HFFc6 (cell line): Measurements from ENCODE around the gene TOP1. TPM values are rescaled to one million over a fixed set of nuclear protein-coding genes. Genes with fewer than 3 reads are reported as not detected.

ENCODE experiments used
- DNase-seq: peaks from one replicate; pipeline ENCODE4 v3.0.0-alpha.2; 2018
- H3K27ac Mint-ChIP-seq: 2 replicates; pipeline ENCODE4 v1.8.0; 2020; ENCODE audit warnings: mild to moderate bottlenecking, mixed read lengths
- H3K27me3 Mint-ChIP-seq: 2 replicates; pipeline ENCODE4 v1.8.0; 2021; ENCODE audit warnings: mild to moderate bottlenecking, moderate library complexity, mixed read lengths; ENCODE audit not compliant: insufficient read depth
- H3K36me3 Mint-ChIP-seq: 2 replicates; pipeline ENCODE4 v1.8.0; 2021; ENCODE audit warnings: low read depth, mixed read lengths
- H3K4me1 Mint-ChIP-seq: 2 replicates; pipeline ENCODE4 v1.8.0; 2020; ENCODE audit warnings: low read depth, mixed read lengths
- H3K4me3 Mint-ChIP-seq: 2 replicates; pipeline ENCODE4 v1.8.0; 2020; ENCODE audit warnings: mild to moderate bottlenecking, moderate library complexity, mixed read lengths
- H3K9me3 Mint-ChIP-seq: 2 replicates; pipeline ENCODE4 v1.8.0; 2020; ENCODE audit warnings: mild to moderate bottlenecking, mixed read lengths
- CTCF ChIP-seq: fragments of 200-600 bp; sonication (generic); IDR thresholded peaks from 2 replicates; pipeline ENCODE4 v1.5.0; 2021; ENCODE audit warnings: antibody characterized with exemption, mild to moderate bottlenecking
- total RNA-seq, 6 experiments: library from RNA; stranded (reverse); fragmentation: NEBNext Ultra II Directional; extraction: Animal tissue kit (Norgen Biotek cat#: 25700); gene quantifications; 2 replicates in 1 of 6; 3 replicates in 5 of 6; pipeline ENCODE4 v1.2.3, GENCODE V29; 2021

The TOP1 gene
- total RNA-seq, 6 experiments from 2014 or later: 62.1 to 77.0 (median 73.0) TPM

GRCh38 chr20:41151134-41151869, 122.7 kb downstream of the TOP1 start:
- no peak for DNase-seq
- H3K4me3 Mint-ChIP-seq: no peak overlapping the region
- no peak for TF ChIP-seq CTCF
- no peak overlapping the region for H3K27ac Mint-ChIP-seq
- H3K36me3 Mint-ChIP-seq: no peaks in the 10 kb centered on the region
- H3K27me3 Mint-ChIP-seq: peaks cover 4% of the 10 kb centered on the region
- H3K4me1 Mint-ChIP-seq: peaks cover 67% of the 10 kb centered on the region
- H3K9me3 Mint-ChIP-seq: no peaks in the 10 kb centered on the region

- Mint-ChIP-seq H3K4me3 (no peak overlapping the region), H3K27ac (no peak overlapping the region), H3K27me3 (no peaks in the 10 kb centered on the region; the same call in none of the 2 replicates), H3K9me3 (no peaks in the 10 kb centered on the region), H3K4me1 (peaks cover 67% of the 10 kb centered on the region), H3K36me3 (no peaks in the 10 kb centered on the region)
- TF ChIP-seq CTCF: no peak
- DNase-seq: no peak
Measured at GRCh38 chr20:41152108-41152757, 123.6 kb downstream of the TOP1 start.

GRCh38 chr20:41154436-41155176, 126.0 kb downstream of the TOP1 start:
- H3K36me3 Mint-ChIP-seq: no peaks in the 10 kb centered on the region
- no peaks in the 10 kb centered on the region for H3K9me3 Mint-ChIP-seq
- no peak for TF ChIP-seq CTCF
- H3K4me3 Mint-ChIP-seq: no peak overlapping the region
- H3K27me3 Mint-ChIP-seq: no peaks in the 10 kb centered on the region; the same call in none of the 2 replicates
- H3K27ac Mint-ChIP-seq: no peak overlapping the region
- peaks cover 65% of the 10 kb centered on the region for H3K4me1 Mint-ChIP-seq
- DNase-seq: no peak

GRCh38 chr20:41155261-41155660, 126.6 kb downstream of the TOP1 start:
- H3K27me3 Mint-ChIP-seq: no peaks in the 10 kb centered on the region; the same call in none of the 2 replicates
- no peaks in the 10 kb centered on the region; the same call in 1 of the 2 replicates for H3K36me3 Mint-ChIP-seq
- no peak overlapping the region for H3K27ac Mint-ChIP-seq
- H3K4me3 Mint-ChIP-seq: no peak overlapping the region
- H3K9me3 Mint-ChIP-seq: no peaks in the 10 kb centered on the region
- peaks cover 62% of the 10 kb centered on the region for H3K4me1 Mint-ChIP-seq
- no peak for TF ChIP-seq CTCF
- no peak for DNase-seq

- TF ChIP-seq CTCF: no peak
- H3K27ac Mint-ChIP-seq: no peak overlapping the region
- no peaks in the 10 kb centered on the region; the same call in none of the 2 replicates for H3K27me3 Mint-ChIP-seq
- peaks cover 37% of the 10 kb centered on the region for H3K4me1 Mint-ChIP-seq
- H3K9me3 Mint-ChIP-seq: no peaks in the 10 kb centered on the region
- DNase-seq: no peak
- no peak overlapping the region for H3K4me3 Mint-ChIP-seq
- H3K36me3 Mint-ChIP-seq: no peaks in the 10 kb centered on the region; the same call in 1 of the 2 replicates
Measured at GRCh38 chr20:41158082-41158625, 129.5 kb downstream of the TOP1 start.
